PC-3 (cell line): ENCODE data around the gene KCNE5. TPM values are rescaled to one million over a fixed set of nuclear protein-coding genes. Genes with fewer than 3 reads are reported as not detected.
A peak's percentile ranks its signal among the peaks of the same experiment; 100 is the strongest.

Source experiments
- ATAC-seq: fragments of 200-7000 bp; cut with Tn5 transposase; 2 replicates; pipeline ENCODE4 v1.9.1; 2020; ENCODE audit warnings: mild to moderate bottlenecking, moderate library complexity
- BruUV-seq: library from RNA; stranded (reverse); fragments of 400-500 nt; replicated peaks from 2 replicates; lab custom pipeline; 2021; lab: Mats Ljungman, UMichigan
- CTCF ChIA-PET: fragments of 300-600 bp; sonication (Branson Sonifier 250); formaldehyde crosslinking; loops from one replicate; lab custom pipeline; 2022; ENCODE audit warnings: antibody characterized with exemption; lab: Charles Lee
- POLR2A ChIA-PET: fragments of 300-600 bp; sonication (Branson Sonifier 250); formaldehyde crosslinking; loops from one replicate; lab custom pipeline; 2022; ENCODE audit warnings: antibody characterized with exemption; ENCODE audit not compliant: unreplicated experiment; lab: Charles Lee
- DNase-seq: peaks from one replicate; pipeline ENCODE4 v3.0.0-alpha.2; 2015
- H2AFZ ChIP-seq: fragments of 300-600 bp; sonication (generic); 2 replicates; pipeline ENCODE4 v1.6.0; 2016; ENCODE audit warnings: antibody characterized with exemption, low read length
- H3F3A ChIP-seq: fragments of 300-600 bp; sonication (generic); one replicate; pipeline ENCODE4 v1.6.0; 2017; ENCODE audit warnings: antibody characterized with exemption, low read length, control low read depth, mild to moderate bottlenecking; ENCODE audit not compliant: unreplicated experiment
- H3K27ac ChIP-seq: fragments of 300-600 bp; sonication (generic); 2 replicates; pipeline ENCODE4 v1.5.1; 2016; ENCODE audit warnings: mild to moderate bottlenecking, low read length
- H3K27me3 ChIP-seq: fragments of 300-600 bp; sonication (generic); 2 replicates; pipeline ENCODE4 v1.6.1; 2016; ENCODE audit warnings: low read length, mixed read lengths
- H3K36me3 ChIP-seq: fragments of 300-600 bp; sonication (generic); 2 replicates; pipeline ENCODE4 v1.6.1; 2016; ENCODE audit warnings: low read depth, mixed run types, low read length, mixed read lengths
- H3K4me1 ChIP-seq: fragments of 300-600 bp; sonication (generic); 2 replicates; pipeline ENCODE4 v1.5.1; 2016; ENCODE audit warnings: low read length; ENCODE audit not compliant: insufficient read depth
- H3K4me2 ChIP-seq: fragments of 300-600 bp; sonication (generic); 2 replicates; pipeline ENCODE4 v1.6.0; 2016; ENCODE audit warnings: low read length
- H3K4me3 ChIP-seq: fragments of 300-600 bp; sonication (generic); 2 replicates; pipeline ENCODE4 v1.5.1; 2016; ENCODE audit warnings: mild to moderate bottlenecking, low read length, mixed read lengths
- H3K79me2 ChIP-seq: fragments of 300-600 bp; sonication (generic); 2 replicates; pipeline ENCODE4 v1.6.1; 2017; ENCODE audit warnings: low read length, mixed read lengths
- H3K9ac ChIP-seq: fragments of 300-600 bp; sonication (generic); 2 replicates; pipeline ENCODE4 v1.6.0; 2016; ENCODE audit warnings: mild to moderate bottlenecking, low read length
- H3K9me2 ChIP-seq: fragments of 300-600 bp; sonication (generic); replicated peaks from 2 replicates; pipeline ENCODE4 v1.6.1; 2016; ENCODE audit warnings: mixed run types, low read length, mixed read lengths
- H3K9me3 ChIP-seq: fragments of 300-600 bp; sonication (generic); 2 replicates; pipeline ENCODE4 v1.6.1; 2016; ENCODE audit warnings: low read length, mixed read lengths
- H4K20me1 ChIP-seq: fragments of 300-600 bp; sonication (generic); 2 replicates; pipeline ENCODE4 v1.6.1; 2016; ENCODE audit warnings: low read length, mixed read lengths
- EZH2 ChIP-seq: fragments of 300-600 bp; sonication (generic); IDR thresholded peaks from one replicate; pipeline ENCODE4 v1.6.1; 2017; ENCODE audit warnings: antibody characterized with exemption, mild to moderate bottlenecking, low read length; ENCODE audit not compliant: unreplicated experiment
- EZH2phosphoT487 ChIP-seq: fragments of 300-600 bp; sonication (generic); IDR thresholded peaks from 2 replicates; pipeline ENCODE4 v1.6.1; 2018; ENCODE audit warnings: mild to moderate bottlenecking, antibody characterized with exemption, low read length, borderline replicate concordance
- intact Hi-C: fragments of 100-400 bp; cut with micrococcal nuclease; formaldehyde crosslinking; loops from 2 replicates; pipeline ENCODE4 v1.9.0; 2023
- total RNA-seq: library from RNA; depleted of rRNA; stranded (reverse); fragments of >200 nt; gene quantifications from 2 replicates; pipeline ENCODE4 v1.2.3, GENCODE V29; 2014
- TF ChIP-seq, protein P1 (sequence below): fragments of 300-600 bp; sonication (generic); conservative IDR thresholded peaks from 2 replicates; pipeline ENCODE4 v1.5.1; 2017; ENCODE audit warnings: antibody characterized with exemption, low read depth, mild to moderate bottlenecking, low read length

The KCNE5 gene
- total RNA-seq, 1 experiment from 2014 or later = not detected

DNA sequence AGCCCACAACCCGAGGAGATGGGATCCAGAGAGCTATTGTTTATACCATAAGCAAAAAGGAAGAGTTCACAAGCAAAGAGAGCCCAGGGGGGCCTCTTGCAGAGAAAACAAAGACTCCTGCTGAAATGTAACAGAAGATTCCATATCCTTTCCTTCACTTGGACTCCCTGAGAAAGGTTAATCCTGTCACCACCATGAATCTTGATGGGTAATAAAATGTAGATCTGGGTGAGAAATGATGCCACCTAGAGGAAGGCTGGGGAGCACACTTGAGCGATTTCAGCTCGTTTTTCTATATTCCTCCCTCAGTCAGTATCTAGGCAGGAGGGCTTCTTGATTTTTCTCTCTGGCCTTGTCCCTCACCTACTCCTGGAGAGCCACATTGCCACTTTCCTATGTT lies 10.2 kb upstream of the KCNE5 start:
- ChIA-PET CTCF (interaction anchor here (0.5 to 1.4 kb wide), 7 partner anchors 59 to 409 kb away, joined by 3 to 5 read pairs (median 3); no protein-coding TSS in a partner anchor), POLR2A (no interaction called here)
- H3K79me2 ChIP-seq = no peaks in the 10 kb centered on the region
- no peak overlapping the region for H3K4me2 ChIP-seq
- BruUV-seq = no TSS peak
- no peaks in the 10 kb centered on the region for H3K36me3 ChIP-seq
- no peak overlapping the region for H3K4me3 ChIP-seq
- no peak overlapping the region for H3K9ac ChIP-seq
- H3K27ac ChIP-seq = no peak overlapping the region
- no peaks in the 10 kb centered on the region for H3K4me1 ChIP-seq
- ATAC-seq (peak; percentile 42; the same call in 1 of the 2 replicates), DNase-seq (peak; percentile 39)
- H2AFZ ChIP-seq = no peak overlapping the region
- H3K9me3 ChIP-seq = no peaks in the 10 kb centered on the region
- no peaks in the 10 kb centered on the region for H3K27me3 ChIP-seq
- no peak for TF ChIP-seq EZH2phosphoT487
- TF ChIP-seq, protein P1, sequence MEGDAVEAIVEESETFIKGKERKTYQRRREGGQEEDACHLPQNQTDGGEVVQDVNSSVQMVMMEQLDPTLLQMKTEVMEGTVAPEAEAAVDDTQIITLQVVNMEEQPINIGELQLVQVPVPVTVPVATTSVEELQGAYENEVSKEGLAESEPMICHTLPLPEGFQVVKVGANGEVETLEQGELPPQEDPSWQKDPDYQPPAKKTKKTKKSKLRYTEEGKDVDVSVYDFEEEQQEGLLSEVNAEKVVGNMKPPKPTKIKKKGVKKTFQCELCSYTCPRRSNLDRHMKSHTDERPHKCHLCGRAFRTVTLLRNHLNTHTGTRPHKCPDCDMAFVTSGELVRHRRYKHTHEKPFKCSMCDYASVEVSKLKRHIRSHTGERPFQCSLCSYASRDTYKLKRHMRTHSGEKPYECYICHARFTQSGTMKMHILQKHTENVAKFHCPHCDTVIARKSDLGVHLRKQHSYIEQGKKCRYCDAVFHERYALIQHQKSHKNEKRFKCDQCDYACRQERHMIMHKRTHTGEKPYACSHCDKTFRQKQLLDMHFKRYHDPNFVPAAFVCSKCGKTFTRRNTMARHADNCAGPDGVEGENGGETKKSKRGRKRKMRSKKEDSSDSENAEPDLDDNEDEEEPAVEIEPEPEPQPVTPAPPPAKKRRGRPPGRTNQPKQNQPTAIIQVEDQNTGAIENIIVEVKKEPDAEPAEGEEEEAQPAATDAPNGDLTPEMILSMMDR = peak; percentile 66
- intact Hi-C loops = no loop called here
- H3F3A ChIP-seq = no peaks in the 10 kb centered on the region
- H3K9me2 ChIP-seq = no peaks in the 10 kb centered on the region
- H4K20me1 ChIP-seq = no peaks in the 10 kb centered on the region

DNA sequence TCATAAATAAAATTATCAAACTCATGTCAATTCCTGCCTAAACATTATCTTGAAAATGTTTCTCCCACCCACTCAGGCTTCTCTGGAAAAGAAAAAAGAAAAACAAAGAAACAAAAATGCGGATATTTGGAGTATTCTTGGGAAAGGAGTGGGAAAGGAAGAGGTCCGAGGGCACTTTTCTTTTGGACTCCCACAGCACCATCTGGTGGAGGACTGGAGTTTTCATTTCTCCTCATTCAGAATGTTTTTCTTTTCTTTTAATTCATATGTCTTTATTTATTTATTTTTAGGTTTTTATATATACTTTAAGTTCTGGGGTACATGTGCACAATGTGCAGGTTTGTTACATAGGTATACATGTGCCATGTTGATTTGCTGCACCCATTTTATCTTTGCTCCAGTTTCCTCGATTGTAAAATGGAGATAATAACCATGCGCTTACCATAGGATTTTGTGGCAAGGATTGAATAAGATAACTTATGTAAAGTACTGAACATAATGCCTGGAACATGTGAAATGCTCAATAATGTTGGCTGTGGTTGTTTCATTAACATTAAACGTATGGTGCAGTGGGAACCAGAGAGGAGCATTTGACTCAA lies 8.0 kb upstream of the KCNE5 start:
- Histone ChIP-seq H3K4me1 (no peaks in the 10 kb centered on the region), H3K4me2 (no peak overlapping the region)
- no peak for ATAC-seq

GRCh38 chrX:109629310-109629709 lies 4.3 kb upstream of the KCNE5 start:
- Histone ChIP-seq H3K27ac (no peak overlapping the region), H4K20me1 (no peaks in the 10 kb centered on the region), H3K9ac (no peak overlapping the region), H3K4me2 (no peak overlapping the region), H3K27me3 (no peaks in the 10 kb centered on the region), H3K4me1 (no peaks in the 10 kb centered on the region), H3K79me2 (no peaks in the 10 kb centered on the region), H3F3A (no peaks in the 10 kb centered on the region), H3K4me3 (no peak overlapping the region), H3K9me3 (no peaks in the 10 kb centered on the region), H3K36me3 (no peaks in the 10 kb centered on the region), H2AFZ (no peak overlapping the region), H3K9me2 (no peaks in the 10 kb centered on the region)
- DNase-seq (no peak), ATAC-seq (no peak)
- BruUV-seq = no TSS peak
- intact Hi-C loops = no loop called here
- ChIA-PET POLR2A (no interaction called here), CTCF (no interaction called here)
- no peak for TF ChIP-seq EZH2phosphoT487
- TF ChIP-seq, protein P1 = no peak
- no peak for TF ChIP-seq EZH2

More for the DNA sequence above, 8.0 kb upstream of the KCNE5 start:
- no TSS peak for BruUV-seq
- CTCF ChIA-PET = no interaction called here
- Histone ChIP-seq H3K4me3 (no peak overlapping the region), H3F3A (no peaks in the 10 kb centered on the region), H3K9me3 (no peaks in the 10 kb centered on the region), H3K36me3 (no peaks in the 10 kb centered on the region), H4K20me1 (no peaks in the 10 kb centered on the region), H3K27ac (no peak overlapping the region), H3K27me3 (no peaks in the 10 kb centered on the region), H3K9ac (no peak overlapping the region), H2AFZ (no peak overlapping the region), H3K9me2 (no peaks in the 10 kb centered on the region), H3K79me2 (no peaks in the 10 kb centered on the region)
- intact Hi-C loops = loop anchor here (1.0 kb wide), 1 partner anchor 148 kb away; no protein-coding TSS in a partner anchor
- peak; percentile 52 for DNase-seq
- TF ChIP-seq EZH2 (no peak), EZH2phosphoT487 (no peak)
- TF ChIP-seq, protein P1 = peak; percentile 55
- POLR2A ChIA-PET = no interaction called here
